Measurements from ENCODE around the gene B3GNT8. TPM values are rescaled to one million over a fixed set of nuclear protein-coding genes. Genes with fewer than 3 reads are reported as not detected.
"Not testable (repeated sequence)": the region's sequence is repeated elsewhere in the genome, so short reads cannot be mapped to it uniquely, and the experiment has no call there.

The B3GNT8 gene
- polyA plus RNA-seq, 4 donors: 2.6 to 5.7 (median 3.5) TPM

DNA sequence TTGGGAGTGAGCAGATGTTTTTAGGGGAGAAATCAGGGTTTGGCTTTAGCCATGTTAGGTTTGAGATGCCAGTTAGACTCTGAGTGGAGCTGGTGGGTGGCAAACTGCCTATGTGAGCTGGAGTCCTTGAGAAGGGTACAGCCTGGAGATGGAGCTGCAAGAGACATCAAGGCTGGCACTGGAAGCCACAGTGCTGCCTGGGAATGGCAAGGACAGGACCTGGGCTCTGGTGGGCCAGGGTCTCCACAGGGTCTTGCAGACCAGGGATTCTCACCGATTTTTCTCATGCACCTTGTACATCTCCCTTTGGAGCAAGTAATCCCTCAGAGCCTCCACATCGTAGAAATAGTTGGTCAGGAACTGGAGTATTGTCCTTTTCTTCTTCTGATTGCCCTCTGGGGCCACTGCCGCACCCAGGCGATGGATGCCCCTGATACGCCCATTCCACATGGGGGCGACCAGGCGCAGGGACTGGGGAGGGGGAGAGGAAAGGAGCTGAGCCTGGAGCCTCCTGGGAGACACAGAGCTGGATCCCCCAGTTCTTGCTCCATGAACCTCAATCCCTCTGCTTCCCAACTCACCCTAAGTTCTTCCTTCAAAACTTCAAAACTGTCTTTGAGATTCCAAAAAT lies 10.9 kb upstream of the B3GNT8 start:
- DNase-seq (ENCODE audit: low read depth in 4 of 4, low spot score in 3 of 4): no peak

DNA sequence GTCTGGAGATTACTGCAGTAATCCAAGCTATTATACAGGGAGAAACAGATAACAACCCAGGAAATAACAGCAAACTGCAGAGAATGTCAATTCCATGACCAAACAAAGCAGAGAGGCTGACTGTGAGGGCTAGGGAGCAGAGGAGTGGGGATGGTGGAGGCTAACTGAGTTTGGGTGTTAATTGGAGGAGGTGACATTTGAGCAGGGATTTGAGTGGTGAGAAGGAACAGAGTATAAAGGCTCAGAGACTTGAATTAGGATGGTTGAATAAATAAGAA lies 9.4 kb upstream of the B3GNT8 start:
- no peak for DNase-seq (ENCODE audit: low read depth in 4 of 4, low spot score in 3 of 4)

DNA sequence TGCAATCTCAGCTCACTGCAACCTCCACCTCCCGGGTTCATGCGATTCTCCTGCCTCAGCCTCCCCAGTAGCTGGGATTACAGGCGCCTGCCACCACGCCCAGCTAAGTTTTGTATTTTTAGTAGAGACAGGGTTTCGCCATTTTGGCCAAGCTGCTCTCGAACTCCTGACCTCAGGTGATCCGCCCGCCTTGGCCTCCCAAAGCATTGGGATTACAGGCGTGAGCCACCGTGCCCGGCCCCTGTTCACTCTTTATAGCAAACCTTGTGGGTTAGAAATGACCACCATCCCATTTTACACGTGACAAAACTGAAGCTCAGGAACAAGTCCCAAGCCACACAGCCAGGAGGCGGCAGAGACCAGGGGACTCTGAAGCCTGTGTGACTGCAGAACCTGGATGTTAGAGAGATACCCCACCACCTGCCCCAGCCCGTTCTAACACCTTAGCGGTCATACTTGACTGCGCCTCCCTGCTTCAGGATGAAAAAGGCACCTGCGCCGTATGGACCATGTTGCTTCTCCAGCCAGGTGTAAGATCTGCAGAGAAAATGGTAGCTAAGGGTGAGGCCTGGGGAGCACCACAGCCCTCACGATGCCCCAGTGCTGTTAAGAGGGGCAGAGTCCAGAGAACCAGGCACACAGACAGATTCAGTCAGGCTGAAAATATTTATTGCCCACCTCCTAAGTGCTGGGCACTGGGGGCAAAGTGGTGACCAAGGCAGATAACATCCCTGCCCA lies 8.9 kb upstream of the B3GNT8 start:
- DNase-seq (ENCODE audit: low read depth in 4 of 4, low spot score in 3 of 4): no peak

DNA sequence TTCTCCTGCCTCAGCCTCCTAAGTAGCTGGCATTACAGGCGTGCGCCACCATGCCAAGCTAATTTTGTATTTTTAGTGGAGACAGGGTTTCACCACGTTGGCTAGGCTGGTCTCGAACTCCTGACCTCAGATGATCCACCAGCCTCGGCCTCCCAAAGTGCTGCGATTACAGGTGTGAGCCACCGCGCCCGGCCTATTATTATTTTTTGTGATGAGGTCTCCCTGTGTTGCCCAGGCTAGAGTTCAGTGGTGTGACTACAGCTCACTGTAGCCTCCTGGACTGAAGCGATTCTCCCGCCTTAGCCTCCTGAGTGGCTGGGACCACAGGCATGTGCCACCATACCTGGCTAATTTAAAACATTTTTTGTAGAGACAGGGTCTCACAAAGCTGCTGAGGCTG lies 8.2 kb upstream of the B3GNT8 start:
- not testable (repeated sequence) for DNase-seq (ENCODE audit: low read depth in 4 of 4, low spot score in 3 of 4)

DNA sequence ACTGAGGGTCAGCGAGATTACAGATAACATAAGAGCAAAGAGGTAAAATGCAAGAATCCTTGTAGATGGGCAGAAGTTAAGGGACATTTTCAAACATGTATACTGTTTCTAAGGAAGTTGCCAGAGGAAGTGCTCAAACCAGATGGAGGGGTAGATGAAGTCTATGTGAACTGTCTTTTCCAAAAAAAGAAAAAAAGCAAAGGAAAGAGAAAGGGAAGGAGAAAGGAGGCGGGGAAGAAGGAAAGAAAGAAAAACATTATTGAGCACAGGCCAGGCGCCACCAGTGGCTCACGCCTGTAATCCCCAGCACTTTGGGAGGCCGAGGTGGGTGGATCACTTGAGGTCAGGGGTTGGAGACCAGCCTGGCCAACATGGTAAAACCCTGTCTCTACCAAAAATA lies 7.3 kb upstream of the B3GNT8 start:
- no peak for DNase-seq (ENCODE audit: low read depth in 4 of 4, low spot score in 3 of 4)

DNA sequence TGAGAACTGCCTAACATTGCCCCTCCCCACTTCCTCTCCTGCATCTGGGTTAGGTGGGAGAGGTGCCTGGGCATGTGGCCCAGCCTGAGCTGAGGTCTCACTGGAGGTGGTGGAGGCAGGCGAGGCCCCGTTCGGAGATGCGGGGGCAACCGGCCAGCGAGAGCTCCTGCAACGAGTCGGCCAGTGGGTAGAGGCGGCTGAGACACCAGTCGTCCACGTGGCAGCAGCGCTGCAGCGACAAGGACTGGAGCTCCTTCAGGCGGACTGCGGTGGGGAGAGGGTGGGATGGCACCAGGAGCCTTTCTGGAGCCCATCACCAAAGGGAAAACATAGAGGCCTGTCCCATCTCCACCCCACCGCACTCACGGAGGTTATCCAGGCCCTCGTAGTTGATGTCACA lies 6.0 kb upstream of the B3GNT8 start:
- DNase-seq (ENCODE audit: low read depth in 4 of 4, low spot score in 3 of 4): no peak

DNA sequence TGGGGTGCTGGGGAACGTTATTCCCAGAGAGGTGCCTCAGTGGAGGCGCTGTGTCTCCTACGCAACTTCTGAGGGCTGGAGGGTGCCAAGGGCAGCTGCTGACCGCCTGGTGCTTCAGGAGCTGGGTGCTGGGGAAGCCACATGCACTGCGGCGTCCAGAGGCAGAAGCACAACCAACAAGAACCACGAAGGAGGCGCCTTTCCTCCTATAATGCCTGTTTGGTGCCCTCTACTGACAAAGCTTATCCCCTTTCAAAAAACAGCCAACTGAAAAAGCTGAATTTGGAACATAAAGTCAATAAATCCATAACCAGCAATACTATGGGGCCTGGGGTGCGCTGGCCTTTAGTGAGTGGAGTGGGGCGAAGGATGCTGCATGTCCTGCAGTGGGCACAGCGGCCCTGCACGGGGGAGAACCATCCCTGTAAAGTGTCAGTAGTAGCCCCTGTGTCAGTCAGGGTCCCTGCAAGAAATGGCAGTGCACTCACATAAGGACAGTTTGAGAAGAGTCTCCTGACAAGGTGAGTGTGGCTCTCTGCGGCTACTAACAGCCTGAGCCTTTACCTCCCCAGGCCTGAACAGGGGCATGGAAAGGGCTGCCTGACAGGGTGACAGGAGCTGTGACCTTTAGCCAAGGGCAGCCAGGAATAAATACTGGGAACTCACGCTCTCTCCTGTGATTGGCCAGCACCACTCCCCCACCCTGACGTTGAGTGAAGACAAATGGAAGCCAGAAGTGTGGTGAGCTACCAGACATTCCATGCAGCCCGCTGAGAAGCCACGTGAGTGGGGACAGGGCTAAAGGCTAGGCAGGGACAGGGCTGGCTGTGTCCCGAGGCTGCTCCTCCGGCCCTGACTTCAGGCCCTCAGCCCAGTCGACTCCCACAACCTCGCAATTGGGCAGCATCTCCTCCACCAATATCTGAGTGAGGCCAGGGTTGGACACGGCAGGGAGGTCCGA lies 4.5 kb upstream of the B3GNT8 start:
- no peak for DNase-seq (ENCODE audit: low read depth in 4 of 4, low spot score in 3 of 4)

DNA sequence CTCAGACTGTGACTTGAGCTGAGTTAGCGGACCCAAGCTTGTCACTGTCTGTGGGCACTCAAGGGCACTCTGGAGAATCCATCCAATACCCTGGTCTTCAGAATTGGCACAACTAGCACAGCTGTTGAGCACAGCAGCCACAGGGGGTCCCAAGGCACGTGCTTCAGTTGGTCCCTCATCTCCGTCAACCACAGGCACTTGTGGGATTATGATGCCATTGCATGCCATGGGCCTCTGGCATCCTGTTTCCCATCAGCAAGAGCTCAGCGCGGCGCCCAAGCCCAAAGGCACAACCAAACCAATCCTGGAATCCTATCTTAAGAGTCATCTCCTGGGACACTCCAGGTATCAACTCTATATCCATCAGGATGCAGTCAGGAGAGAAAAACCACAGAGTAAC lies 3.7 kb upstream of the B3GNT8 start:
- DNase-seq (ENCODE audit: low read depth in 4 of 4, low spot score in 3 of 4): no peak

DNA sequence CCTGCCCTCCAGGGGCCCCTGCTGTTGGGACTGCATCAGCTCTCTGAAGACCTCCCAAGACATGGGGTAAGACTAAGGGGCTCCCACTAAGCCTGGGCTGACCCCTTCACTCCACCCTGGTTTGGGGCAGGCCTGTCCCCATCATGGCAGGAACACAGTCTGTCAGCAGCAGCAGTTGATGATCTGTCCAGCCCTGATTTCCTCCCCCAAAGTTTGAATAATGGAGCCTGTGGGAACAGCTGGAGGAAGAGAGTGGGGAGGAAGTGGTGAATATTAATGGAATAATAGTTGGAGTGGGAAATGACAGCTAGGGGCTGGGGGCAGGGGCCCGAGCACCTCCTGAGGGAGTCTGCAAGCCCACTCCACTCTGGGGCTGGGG lies 1.3 kb upstream of the B3GNT8 start:
- DNase-seq (ENCODE audit: low read depth in 4 of 4, low spot score in 3 of 4): no peak

DNA sequence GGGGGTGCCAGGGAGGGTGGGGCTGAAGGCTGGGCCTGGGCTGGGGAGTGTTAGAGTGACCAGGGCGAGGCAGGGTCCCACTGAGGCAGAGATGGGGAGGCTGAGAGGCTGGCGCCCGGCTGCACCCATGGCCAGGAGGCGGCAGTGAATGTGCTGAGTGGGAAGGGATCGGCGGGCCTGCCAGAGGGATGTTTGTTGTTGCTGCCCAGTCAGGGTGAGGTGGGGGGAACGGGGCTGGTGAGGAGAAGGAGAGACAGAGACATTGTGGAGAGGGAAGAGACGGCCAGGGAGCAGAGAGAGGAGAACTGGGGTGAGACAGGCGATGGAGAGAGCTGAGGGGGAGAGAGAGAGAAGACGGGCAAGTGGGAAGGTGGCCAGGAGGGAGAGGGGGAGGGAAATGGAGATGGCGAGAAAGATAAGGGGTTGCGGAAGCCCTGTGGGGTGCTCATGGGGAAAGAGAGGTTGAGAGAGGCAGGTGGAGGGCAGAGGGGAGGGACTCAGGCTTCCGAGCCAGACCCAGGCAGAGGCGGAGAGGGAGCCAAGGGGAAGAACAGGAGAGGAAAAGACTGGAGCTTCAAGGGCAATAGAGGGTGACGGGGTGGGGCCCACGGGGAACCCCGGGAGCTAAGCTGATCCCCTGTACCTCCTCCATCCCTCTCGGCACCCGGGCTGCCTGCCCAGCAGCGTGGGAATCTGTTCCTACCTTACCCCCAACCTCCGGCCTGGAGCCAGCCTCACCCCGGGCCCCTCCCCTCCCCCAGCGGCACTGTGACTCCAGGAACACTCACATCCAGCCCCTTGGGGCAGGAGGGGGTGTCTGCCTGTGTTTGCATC lies 690 bp upstream of the B3GNT8 start:
- DNase-seq (ENCODE audit: low read depth in 4 of 4, low spot score in 3 of 4): no peak

DNA sequence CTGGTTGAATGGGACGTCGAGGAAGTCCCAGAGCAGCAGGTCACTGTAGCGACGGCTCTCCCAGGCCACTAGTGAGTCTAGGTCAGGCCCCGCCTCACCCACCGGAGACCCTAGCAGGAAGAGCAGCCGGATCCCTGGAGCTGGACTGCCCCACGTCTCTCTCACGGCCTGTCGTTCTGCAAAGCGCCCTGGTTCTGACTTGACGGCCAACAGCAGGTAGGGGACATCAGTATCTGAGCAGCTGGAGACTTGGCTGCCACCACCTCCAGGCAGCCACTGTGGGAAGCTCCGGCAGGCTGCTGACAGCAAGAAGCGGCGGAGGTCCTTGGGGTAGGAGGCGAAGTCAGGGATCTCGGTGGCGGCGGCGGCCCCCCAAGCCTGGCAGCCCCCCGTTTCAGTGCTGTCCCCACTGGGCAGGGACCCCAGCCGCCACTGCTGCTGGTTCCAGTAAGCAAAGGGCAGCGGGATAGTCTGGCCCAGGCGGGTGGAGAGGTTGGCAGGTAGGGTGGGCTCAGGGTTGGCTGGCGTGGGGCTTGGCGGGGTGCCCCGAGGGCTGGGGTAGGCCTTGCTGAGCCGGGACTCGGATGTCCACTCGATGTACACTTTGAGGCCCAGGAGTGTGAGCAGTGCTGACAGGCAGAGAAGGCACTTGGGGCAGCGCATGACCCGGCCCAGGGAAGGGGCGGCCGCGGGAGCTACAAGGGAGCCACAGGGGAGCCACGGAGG lies 895 bp downstream of the B3GNT8 start:
- no peak for DNase-seq (ENCODE audit: low read depth in 4 of 4, low spot score in 3 of 4)

DNA sequence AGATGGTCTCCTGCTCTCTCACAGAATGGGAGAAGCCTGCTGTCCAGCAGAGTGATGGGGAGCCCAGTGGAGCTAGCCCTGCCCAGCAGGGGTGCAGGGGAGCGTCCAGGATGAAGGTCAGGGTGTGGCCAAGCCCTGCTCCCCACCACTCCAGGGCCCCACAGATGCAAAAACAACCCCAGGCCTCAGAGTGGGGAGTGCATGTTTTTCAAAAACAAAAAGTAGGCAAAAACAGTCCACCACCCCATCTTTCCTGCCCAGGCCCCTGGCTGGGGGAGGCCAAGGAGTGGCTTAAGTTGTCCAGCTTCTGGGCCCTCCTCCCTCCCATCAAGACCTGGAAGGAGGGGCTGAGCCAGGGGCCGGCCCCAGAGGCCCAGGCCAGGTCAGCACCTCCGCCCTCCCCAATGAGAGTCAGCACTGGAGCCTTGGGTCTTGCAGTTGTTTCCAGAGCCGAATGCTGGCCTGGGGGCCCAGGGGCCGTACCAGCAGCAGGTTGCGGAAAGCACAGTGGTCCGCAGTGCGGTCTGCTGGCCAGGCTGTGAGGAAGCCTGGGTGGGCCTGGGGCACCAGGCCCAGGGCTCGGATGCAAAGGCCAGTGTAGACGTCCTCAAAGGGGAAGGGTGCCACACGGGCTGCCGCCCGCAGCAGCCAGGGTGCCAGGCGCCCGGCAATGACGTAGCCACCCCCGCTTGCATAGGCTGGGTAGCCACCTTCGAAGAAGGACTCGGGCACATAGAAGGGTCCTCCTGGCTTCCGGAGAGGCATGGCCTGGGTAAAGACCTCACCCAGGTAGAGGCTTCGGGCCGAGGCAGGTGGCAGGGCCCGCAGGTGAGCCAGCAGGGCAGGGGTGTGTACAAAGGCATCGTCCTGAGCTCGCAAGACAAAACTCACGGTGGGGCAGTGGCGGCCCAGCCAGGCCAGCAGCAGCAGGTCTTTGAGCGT lies 1.7 kb downstream of the B3GNT8 start:
- no peak for DNase-seq (ENCODE audit: low read depth in 4 of 4, low spot score in 3 of 4)

DNA sequence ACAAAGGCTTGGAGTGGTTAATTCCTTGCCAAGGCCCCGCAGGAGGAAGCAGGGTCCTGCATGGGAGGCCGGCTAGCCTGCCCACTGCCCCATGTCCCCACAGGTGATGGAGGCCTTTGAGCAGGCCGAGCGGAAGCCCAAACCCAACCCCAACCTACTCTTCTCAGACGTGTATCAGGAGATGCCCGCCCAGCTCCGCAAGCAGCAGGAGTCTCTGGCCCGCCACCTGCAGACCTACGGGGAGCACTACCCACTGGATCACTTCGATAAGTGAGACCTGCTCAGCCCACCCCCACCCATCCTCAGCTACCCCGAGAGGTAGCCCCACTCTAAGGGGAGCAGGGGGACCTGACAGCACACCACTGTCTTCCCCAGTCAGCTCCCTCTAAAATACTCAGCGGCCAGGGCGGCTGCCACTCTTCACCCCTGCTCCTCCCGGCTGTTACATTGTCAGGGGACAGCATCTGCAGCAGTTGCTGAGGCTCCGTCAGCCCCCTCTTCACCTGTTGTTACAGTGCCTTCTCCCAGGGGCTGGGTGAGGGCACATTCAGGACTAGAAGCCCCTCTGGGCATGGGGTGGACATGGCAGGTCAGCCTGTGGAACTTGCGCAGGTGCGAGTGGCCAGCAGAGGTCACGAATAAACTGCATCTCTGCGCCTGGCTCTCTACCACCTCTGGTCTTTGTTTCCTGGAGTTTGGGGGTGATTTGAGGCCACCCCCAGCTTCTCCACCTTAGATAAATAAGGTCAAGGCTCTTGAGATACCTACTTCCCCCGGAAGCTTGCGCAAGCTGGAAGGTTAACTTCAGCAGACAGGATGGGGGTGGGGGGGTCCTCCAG lies 2.6 kb downstream of the B3GNT8 start:
- no peak for DNase-seq (ENCODE audit: low read depth in 4 of 4, low spot score in 3 of 4)

DNA sequence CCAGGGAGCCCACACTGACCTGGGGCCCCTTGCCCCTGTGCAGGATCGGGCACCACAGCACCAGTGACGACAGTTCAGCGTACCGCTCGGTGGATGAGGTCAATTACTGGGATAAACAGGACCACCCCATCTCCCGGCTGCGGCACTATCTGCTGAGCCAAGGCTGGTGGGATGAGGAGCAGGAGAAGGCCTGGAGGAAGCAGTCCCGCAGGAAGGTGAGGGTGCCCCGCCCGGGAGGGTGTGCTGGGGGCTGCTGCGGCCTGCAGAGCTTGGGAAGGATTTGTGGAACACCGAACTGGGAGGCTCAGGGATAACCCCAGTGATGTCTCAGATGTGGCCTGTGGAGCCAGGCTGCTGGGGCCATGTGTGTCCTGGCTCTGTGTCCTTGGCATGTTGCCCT lies 4.2 kb downstream of the B3GNT8 start:
- no peak for DNase-seq (ENCODE audit: low read depth in 4 of 4, low spot score in 3 of 4)

DNA sequence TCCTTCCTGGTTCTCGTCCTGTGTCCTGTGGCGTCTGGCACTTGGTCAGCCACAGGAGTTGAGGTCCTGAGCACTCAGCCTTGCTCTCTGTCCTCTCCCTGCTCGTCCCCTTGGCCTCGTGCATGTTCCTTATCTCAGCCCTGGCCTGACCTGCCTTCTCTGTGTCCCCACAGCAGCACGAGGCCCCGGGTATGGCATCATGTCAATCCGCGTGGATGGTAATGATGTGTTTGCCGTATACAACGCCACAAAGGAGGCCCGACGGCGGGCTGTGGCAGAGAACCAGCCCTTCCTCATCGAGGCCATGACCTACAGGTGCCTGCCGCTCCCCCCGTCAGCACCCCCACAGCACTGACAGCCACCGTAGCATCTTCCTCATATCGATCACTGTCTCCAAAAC lies 4.7 kb downstream of the B3GNT8 start:
- no peak for DNase-seq (ENCODE audit: low read depth in 4 of 4, low spot score in 3 of 4)

DNA sequence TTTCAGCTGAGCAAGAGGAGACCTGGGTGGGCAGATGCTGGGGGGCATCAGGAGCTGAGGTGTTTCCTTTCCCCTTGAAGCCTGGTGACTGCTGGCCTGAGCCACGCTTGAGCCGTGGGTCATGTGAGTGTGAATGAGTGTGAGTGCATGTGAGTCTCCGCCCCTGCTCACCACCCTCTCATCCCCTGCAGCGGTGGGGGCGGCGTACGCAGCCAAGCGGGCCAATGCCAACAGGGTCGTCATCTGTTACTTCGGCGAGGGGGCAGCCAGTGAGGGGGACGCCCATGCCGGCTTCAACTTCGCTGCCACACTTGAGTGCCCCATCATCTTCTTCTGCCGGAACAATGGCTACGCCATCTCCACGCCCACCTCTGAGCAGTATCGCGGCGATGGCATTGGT lies 5.2 kb downstream of the B3GNT8 start:
- DNase-seq (ENCODE audit: low read depth in 4 of 4, low spot score in 3 of 4): no peak

DNA sequence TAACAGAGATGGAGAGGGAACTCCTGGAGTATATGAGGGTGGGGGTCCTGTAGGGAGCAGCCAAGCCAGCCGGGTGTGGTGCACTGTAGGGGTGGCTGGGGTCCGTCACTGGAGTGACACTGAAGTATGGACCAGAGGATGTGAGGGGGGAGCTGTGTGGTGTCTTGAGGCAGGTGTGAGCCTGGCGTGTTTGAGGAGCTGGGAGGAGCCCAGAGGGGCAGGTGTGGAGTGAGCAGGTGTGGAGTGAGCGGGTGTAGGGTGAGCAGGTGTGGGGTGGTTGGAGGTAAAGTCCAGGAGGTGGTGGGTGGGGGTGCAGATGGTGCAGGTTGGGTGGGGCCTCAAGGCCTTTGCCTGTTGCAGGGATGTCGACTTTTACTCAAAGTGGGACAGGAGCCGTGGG lies 5.9 kb downstream of the B3GNT8 start:
- no peak for DNase-seq (ENCODE audit: low read depth in 4 of 4, low spot score in 3 of 4)
